ENCODE data around the gene AMZ1. TPM values are rescaled to one million over a fixed set of nuclear protein-coding genes. Genes with fewer than 3 reads are reported as not detected.

The AMZ1 gene
- total RNA-seq, 1 donor, result 0.36 TPM

DNA sequence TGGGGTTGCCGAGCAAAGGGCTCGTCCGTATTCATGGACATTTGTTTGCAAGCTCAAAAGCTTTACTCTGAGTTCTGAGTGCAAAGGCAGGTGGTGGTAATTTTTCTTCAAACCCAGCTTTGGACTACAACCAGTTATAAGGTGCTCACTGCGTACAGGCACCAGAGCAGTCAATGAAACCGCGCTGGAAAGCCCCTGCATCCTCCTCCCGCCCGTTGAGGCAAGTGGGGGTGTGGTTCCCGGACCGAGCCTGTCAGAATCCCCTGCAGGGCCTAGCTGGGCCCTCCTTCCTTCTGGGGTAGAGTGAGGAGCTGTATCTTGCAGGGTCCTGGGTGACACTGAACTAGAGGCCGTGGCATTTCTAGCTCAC, 22.3 kb downstream of the AMZ1 start:
- no peak overlapping the region for H3K4me3 ChIP-seq (ENCODE audit: low read depth, low read length)
- TF ChIP-seq, protein P1, sequence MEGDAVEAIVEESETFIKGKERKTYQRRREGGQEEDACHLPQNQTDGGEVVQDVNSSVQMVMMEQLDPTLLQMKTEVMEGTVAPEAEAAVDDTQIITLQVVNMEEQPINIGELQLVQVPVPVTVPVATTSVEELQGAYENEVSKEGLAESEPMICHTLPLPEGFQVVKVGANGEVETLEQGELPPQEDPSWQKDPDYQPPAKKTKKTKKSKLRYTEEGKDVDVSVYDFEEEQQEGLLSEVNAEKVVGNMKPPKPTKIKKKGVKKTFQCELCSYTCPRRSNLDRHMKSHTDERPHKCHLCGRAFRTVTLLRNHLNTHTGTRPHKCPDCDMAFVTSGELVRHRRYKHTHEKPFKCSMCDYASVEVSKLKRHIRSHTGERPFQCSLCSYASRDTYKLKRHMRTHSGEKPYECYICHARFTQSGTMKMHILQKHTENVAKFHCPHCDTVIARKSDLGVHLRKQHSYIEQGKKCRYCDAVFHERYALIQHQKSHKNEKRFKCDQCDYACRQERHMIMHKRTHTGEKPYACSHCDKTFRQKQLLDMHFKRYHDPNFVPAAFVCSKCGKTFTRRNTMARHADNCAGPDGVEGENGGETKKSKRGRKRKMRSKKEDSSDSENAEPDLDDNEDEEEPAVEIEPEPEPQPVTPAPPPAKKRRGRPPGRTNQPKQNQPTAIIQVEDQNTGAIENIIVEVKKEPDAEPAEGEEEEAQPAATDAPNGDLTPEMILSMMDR (IDR thresholded peaks at IDR 0.05; ENCODE audit: insufficient read depth, low read length), result no peak
- DNase-seq (ENCODE audit: low read depth), result no peak

DNA sequence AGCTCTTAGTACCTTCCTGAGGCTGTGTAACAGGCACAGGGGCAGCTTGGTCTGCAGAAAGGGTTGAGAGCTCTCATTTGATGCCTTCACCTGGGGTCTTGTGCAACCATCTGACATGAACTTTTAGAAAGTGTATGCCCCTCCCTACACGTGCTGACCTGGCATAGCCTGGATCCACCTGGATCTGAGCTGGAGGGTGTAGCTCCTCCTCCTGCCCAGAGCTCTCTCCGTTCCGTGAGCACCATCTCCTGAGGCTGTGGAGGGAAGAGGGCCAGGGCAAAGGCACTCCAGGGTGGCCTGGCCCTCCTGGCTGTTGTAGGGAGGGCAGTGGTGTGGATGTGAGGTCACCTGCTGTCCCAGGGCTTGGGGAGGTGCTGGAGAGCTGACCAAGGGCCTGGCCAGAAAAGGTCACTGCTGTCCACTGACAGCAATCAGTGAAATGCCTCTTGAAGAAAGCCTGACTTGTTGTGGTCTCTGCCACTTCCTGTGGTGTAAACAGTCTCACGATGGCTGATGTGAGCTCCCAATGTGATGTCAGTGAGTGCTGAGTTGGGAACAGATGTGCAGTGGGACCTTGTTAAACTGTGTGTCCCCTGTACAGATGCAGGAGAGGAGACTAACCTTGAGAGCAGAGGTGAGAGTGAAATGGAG, 23.0 kb downstream of the AMZ1 start:
- no peak for DNase-seq (ENCODE audit: low read depth)
- no peak overlapping the region for H3K4me3 ChIP-seq (ENCODE audit: low read depth, low read length)
- TF ChIP-seq, protein P1 (IDR thresholded peaks at IDR 0.05; ENCODE audit: insufficient read depth, low read length), result no peak

DNA sequence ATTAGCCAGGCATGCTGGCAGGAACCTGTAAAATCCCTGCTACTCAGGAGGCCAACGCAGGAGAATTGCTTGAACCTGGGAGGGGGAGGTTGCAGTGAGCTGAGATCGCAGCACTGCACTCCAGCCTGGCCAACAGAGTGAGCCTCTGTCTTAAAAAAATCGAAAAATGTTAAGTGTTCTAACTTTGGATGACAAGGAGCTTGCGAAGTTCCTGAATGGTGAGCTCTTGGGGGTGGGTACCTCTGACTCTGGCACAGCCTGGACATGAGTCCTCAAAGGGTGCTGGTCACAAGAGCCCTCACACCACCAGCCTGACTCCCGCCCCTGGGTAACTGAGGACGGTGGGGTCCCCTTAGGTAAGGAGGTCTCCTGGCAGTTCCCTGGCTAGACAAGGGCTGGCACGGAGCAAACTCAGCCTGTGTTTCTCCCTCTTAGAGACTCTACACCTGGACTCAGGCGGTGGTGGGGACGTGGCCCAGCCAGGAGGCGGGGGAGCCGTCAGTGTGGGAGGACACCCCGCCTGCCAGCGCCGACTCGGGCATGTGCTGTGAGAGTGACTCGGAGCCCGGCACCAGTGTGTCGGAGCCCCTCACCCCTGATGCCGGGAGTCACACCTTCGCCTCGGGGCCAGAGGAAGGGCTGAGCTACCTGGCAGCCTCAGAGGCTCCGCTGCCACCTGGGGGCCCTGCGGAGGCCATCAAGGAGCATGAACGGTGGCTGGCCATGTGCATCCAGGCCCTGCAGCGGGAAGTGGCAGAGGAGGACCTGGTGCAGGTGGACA, 24.1 kb downstream of the AMZ1 start:
- DNase-seq (ENCODE audit: low read depth), result no peak
- H3K4me3 ChIP-seq (ENCODE audit: low read depth, low read length), result no peak overlapping the region
- TF ChIP-seq, protein P1 (IDR thresholded peaks at IDR 0.05; ENCODE audit: insufficient read depth, low read length), result no peak

DNA sequence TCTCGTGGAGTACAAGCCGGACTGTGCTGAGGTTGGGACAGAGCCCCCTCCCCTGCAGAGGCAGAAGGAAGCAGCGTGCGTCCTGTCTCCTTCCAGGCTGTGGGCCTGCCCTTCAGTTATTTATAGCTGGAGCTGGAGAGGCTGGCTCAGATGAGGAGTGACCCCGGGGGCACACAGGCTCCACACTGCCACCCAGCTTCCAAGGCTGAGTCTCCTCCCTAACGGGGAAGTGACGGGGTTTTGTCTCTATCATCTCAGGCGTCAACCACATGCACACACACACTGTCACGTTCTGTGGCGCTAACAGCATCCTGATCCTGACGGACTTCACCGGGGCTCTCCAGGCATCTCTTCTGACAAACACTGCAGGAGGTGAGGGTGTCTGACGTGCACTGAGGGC, 25.4 kb downstream of the AMZ1 start:
- TF ChIP-seq, protein P1 (IDR thresholded peaks at IDR 0.05; ENCODE audit: insufficient read depth, low read length), result no peak
- DNase-seq (ENCODE audit: low read depth), result no peak
- H3K4me3 ChIP-seq (ENCODE audit: low read depth, low read length), result no peak overlapping the region

DNA sequence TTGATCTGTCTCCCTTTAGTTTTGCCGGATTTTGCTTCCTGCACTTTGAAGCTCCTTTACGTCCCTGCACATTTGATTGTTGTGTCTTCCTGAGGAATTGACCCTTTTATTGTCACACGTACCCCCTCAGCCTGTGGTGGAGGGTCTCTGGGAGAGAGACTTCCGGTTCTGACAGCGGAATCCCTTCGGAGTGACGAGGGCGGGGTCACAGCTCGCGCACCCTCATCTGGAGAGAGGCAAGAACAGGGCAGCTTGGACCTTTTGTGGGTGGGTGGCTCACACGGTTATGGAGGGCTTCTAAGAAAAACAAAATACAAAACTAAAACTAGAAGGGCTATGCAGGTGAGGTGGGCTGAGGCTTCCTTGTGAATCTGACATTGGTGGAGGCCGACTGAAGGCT, 26.0 kb downstream of the AMZ1 start:
- no peak overlapping the region for H3K4me3 ChIP-seq (ENCODE audit: low read depth, low read length)
- TF ChIP-seq, protein P1 (IDR thresholded peaks at IDR 0.05; ENCODE audit: insufficient read depth, low read length), result no peak
- no peak for DNase-seq (ENCODE audit: low read depth)

DNA sequence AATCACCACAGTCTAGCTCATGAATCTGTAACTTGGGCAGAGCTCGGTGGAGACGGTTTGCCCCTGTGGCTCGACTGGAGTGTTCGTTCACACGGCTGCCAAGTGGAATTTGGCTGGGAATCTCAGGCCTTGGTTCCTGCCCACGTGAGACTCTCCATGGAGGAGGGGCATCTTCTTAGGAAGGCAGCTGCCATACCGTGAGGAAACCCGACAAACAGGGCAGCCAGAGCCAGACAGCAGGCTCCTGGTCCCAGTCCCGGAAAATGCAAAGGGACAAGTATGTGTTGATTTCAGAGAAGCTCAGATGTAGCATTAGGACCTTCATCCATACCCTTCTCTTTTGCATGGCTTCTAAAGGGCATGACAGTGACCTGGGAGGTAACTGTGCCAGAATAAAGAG, 26.6 kb downstream of the AMZ1 start:
- TF ChIP-seq, protein P1 (IDR thresholded peaks at IDR 0.05; ENCODE audit: insufficient read depth, low read length), result no peak
- H3K4me3 ChIP-seq (ENCODE audit: low read depth, low read length), result no peak overlapping the region
- no peak for DNase-seq (ENCODE audit: low read depth)

Data from fibroblast of the aortic adventitia (primary cell).